Central memory CD8-positive, alpha-beta T cell (primary cell): ENCODE results near the gene TRAPPC3.
A peak's percentile ranks its signal among the peaks of the same experiment; 100 is the strongest.

ENCODE experiments used
- ATAC-seq: fragments of 150-1000 bp; cut with Tn5 transposase; replicated peaks from 2 replicates; pipeline ENCODE4 v1.10.0; 2022; ENCODE audit warnings: mild to moderate bottlenecking, moderate FRiP score, moderate number of reproducible peaks; ENCODE audit not compliant: poor library complexity, severe bottlenecking; ENCODE audit errors: extremely low read depth
- DNase-seq, 2 donors: peaks; one replicate each; pipeline ENCODE4 v3.0.0; 2021; ENCODE audit warnings: low spot score in 2 of 2
- H3K27ac Mint-ChIP-seq: one replicate; pipeline ENCODE4 v1.8.0; 2022; ENCODE audit warnings: low read depth, mild to moderate bottlenecking, moderate library complexity, mixed read lengths
- H3K27me3 Mint-ChIP-seq: one replicate; pipeline ENCODE4 v1.8.0; 2022; ENCODE audit warnings: mixed read lengths
- H3K36me3 Mint-ChIP-seq: one replicate; pipeline ENCODE4 v1.8.0; 2022; ENCODE audit warnings: mild to moderate bottlenecking, moderate library complexity, mixed read lengths; ENCODE audit not compliant: insufficient read depth
- H3K4me1 Mint-ChIP-seq: one replicate; pipeline ENCODE4 v1.8.0; 2022; ENCODE audit warnings: mixed read lengths
- H3K4me3 Mint-ChIP-seq: one replicate; pipeline ENCODE4 v1.8.0; 2022; ENCODE audit warnings: mild to moderate bottlenecking, moderate library complexity, mixed read lengths
- H3K9me3 Mint-ChIP-seq: one replicate; pipeline ENCODE4 v1.8.0; 2022; ENCODE audit warnings: mixed read lengths

TRAPPC3 gene

GRCh38 chr1:36175137-36176095, 26.1 kb upstream of the TRAPPC3 start:
- no peak for DNase-seq
- H3K36me3 Mint-ChIP-seq = peaks cover 67% of the 10 kb centered on the region

GRCh38 chr1:36174713-36175112, 25.4 kb upstream of the TRAPPC3 start:
- Mint-ChIP-seq H3K36me3 (peaks cover 65% of the 10 kb centered on the region), H3K9me3 (no peaks in the 10 kb centered on the region), H3K4me1 (peaks cover 19% of the 10 kb centered on the region), H3K27me3 (no peaks in the 10 kb centered on the region), H3K4me3 (no peak overlapping the region), H3K27ac (peak overlapping the region; percentile 38)
- ATAC-seq = no peak
- no peak for DNase-seq

More at GRCh38 chr1:36175137-36176095, 26.1 kb upstream of the TRAPPC3 start:
- no peak overlapping the region for H3K4me3 Mint-ChIP-seq
- H3K27me3 Mint-ChIP-seq = no peaks in the 10 kb centered on the region
- H3K27ac Mint-ChIP-seq = peak overlapping the region; percentile 38
- peaks cover 17% of the 10 kb centered on the region for H3K4me1 Mint-ChIP-seq
- peak; percentile 24 for ATAC-seq
- H3K9me3 Mint-ChIP-seq = no peaks in the 10 kb centered on the region

DNA sequence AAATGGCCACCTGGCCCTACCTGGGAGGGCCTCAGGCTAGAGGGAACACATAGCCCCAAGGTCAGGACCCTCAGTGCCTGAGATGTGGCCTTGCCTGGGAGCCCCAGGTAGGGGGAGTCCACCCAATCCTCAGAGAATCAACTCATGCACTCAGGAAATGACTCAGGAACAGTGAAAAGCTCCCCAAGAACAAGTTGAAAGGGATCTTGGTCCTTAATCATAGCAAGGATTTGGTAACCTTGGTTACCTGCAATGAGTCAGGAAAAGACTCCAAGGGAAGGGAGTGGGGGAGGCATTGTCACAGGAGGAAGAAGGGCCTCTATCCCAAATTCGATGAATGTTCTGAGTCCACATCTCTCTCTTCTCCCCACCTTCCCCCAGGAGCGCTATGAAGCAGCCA, 23.7 kb upstream of the TRAPPC3 start:
- Mint-ChIP-seq H3K36me3 (peaks cover 65% of the 10 kb centered on the region), H3K4me3 (no peak overlapping the region), H3K4me1 (peaks cover 27% of the 10 kb centered on the region), H3K27me3 (no peaks in the 10 kb centered on the region), H3K9me3 (no peaks in the 10 kb centered on the region), H3K27ac (no peak overlapping the region)
- DNase-seq = no peak
- no peak for ATAC-seq

DNA sequence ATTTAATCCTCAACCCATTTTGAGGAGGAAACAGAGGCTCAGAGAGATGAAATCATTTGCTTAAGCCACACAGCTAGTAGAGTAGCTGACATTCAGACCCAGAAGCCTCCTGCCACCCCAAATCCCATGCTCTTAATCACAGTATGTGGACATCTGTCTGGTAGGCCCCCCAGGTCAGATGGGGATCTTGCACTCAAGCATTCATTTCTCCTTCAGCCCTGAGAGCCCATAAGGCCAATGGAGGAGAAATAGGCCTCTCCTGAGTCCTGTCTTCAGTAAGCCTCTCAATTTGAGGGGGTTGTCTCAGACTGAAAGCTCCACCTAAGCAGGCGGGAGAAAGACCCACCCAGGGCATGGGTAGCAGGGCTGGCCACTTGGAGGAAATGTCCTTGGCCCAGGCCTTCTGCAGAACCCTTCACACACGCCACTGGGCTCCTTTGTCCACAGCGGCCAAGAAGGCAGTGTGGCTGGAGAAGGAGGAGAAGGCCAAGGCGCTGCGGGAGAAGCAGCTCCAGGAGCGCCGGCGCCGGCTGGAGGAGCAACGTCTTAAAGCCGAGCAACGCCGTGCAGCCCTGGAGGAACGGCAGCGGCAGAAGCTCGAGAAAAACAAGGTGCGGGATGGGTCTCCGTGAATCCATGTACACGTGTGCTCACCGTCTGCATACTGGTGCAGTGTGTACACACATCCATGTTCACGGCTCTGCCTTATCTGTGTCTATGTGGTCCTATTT, 22.9 kb upstream of the TRAPPC3 start:
- Mint-ChIP-seq H3K36me3 (peaks cover 67% of the 10 kb centered on the region), H3K27me3 (no peaks in the 10 kb centered on the region), H3K27ac (no peak overlapping the region), H3K4me1 (peaks cover 29% of the 10 kb centered on the region), H3K4me3 (no peak overlapping the region), H3K9me3 (no peaks in the 10 kb centered on the region)
- DNase-seq (no peak), ATAC-seq (no peak)

- DNase-seq (no peak), ATAC-seq (no peak)
- H3K4me1 Mint-ChIP-seq = peaks cover 43% of the 10 kb centered on the region
- H3K27ac Mint-ChIP-seq = peak overlapping the region; percentile 75
- H3K36me3 Mint-ChIP-seq = peaks cover 74% of the 10 kb centered on the region
- no peaks in the 10 kb centered on the region for H3K27me3 Mint-ChIP-seq
- no peaks in the 10 kb centered on the region for H3K9me3 Mint-ChIP-seq
- no peak overlapping the region for H3K4me3 Mint-ChIP-seq
Observed at GRCh38 chr1:36170643-36171412, 21.5 kb upstream of the TRAPPC3 start.

DNA sequence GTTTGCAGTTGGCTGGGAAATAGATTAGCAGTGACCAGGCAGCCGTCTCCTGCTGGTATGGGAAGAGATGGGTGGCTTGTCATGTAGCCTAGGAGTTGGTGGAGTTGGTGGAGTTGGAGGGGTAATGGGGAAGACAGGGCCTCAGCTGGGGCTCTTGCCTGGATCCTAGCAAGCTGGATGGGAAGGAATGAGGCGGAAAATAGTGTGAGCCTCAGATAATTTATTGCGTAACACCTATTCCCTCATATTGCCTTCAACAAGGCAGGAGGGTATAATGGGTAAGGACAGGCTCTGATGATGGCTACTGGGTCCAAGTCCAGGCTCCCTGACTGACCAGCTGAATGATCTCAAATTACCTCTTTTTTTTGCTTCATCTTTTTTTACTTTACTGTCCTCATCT, 19.2 kb upstream of the TRAPPC3 start:
- Mint-ChIP-seq H3K27ac (peak overlapping the region; percentile 67), H3K4me1 (peaks cover 47% of the 10 kb centered on the region), H3K4me3 (no peak overlapping the region), H3K27me3 (no peaks in the 10 kb centered on the region), H3K9me3 (no peaks in the 10 kb centered on the region), H3K36me3 (peaks cover 63% of the 10 kb centered on the region)
- ATAC-seq (no peak), DNase-seq (no peak)

- ATAC-seq = no peak
- DNase-seq = no peak
- no peaks in the 10 kb centered on the region for H3K9me3 Mint-ChIP-seq
- H3K27me3 Mint-ChIP-seq = no peaks in the 10 kb centered on the region
- no peak overlapping the region for H3K4me3 Mint-ChIP-seq
- H3K36me3 Mint-ChIP-seq = peaks cover 52% of the 10 kb centered on the region
- H3K27ac Mint-ChIP-seq = peak overlapping the region; percentile 83
- peaks cover 59% of the 10 kb centered on the region for H3K4me1 Mint-ChIP-seq
Observed at GRCh38 chr1:36166938-36167905, 17.9 kb upstream of the TRAPPC3 start.

DNA sequence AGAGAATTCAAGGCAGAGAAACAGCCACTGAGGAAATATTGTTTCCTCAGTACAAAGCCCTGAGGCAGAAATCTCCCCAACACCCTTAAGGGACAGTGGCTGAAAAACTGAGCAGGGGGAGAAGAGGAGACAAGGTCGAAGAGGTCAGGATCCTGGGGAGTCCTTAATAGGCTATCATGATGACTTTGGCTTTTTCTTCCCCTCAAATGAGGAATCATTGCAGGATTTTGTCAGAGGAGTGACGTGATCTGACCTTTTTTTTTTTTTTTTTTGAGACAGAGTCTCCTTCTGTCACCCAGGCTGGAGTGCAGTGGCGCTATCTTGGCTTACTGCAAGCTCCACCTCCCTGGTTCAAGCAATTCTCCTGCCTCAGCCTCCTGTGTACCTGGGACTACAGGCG, 16.9 kb upstream of the TRAPPC3 start:
- no peaks in the 10 kb centered on the region for H3K27me3 Mint-ChIP-seq
- H3K36me3 Mint-ChIP-seq = peaks cover 47% of the 10 kb centered on the region
- ATAC-seq (no peak), DNase-seq (no peak)
- peak overlapping the region; percentile 83 for H3K27ac Mint-ChIP-seq
- no peak overlapping the region for H3K4me3 Mint-ChIP-seq
- peaks cover 69% of the 10 kb centered on the region for H3K4me1 Mint-ChIP-seq
- H3K9me3 Mint-ChIP-seq = no peaks in the 10 kb centered on the region

- Mint-ChIP-seq H3K4me1 (peaks cover 70% of the 10 kb centered on the region), H3K36me3 (peaks cover 40% of the 10 kb centered on the region), H3K4me3 (no peak overlapping the region), H3K27ac (no peak overlapping the region), H3K27me3 (no peaks in the 10 kb centered on the region), H3K9me3 (no peaks in the 10 kb centered on the region)
- DNase-seq = no peak
- no peak for ATAC-seq
Observed at GRCh38 chr1:36165145-36165544, 15.9 kb upstream of the TRAPPC3 start.

DNA sequence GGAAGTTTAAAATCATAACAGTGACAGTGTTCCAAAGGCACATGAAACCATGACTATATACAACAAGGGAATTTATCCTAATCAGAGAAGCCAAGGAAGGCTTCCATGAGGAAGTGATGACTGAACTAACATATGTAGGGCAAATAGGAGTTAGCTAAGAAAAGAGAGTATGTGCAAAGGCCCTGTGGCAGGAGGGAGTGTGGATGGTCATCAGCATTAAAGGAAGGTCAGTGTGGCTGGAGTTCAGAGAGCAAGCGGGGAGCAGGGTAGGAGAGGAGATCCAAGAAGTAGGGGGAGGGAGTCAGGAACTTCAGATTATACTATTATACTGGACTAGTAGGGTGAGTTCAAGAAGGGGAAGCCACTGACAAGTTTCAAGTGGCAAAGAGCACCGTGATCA, 15.1 kb upstream of the TRAPPC3 start:
- Mint-ChIP-seq H3K27ac (peak overlapping the region; percentile 26), H3K4me3 (no peak overlapping the region), H3K36me3 (peaks cover 37% of the 10 kb centered on the region)

DNA sequence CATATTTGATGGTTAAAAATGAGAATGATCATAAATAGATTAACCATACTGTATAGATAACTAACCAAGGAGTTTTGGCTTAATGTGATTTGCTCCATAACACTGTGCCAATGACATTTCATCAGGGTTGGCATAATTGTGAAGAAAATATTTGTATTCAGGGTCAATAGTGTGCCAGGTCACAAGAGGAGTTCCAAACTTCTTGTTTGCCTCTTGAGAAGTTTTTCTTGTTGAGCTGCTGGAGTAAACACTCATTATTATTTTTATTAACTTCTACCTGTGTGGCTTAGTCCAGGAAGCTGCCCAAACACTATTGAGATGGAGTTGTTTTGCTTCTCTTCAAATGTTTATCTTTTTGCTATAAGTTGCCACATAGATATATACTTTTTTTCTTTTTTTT, 14.1 kb upstream of the TRAPPC3 start:
- H3K4me1 Mint-ChIP-seq = peaks cover 78% of the 10 kb centered on the region
- H3K27me3 Mint-ChIP-seq = no peaks in the 10 kb centered on the region
- H3K27ac Mint-ChIP-seq = no peak overlapping the region
- ATAC-seq (no peak), DNase-seq (no peak)
- H3K9me3 Mint-ChIP-seq = no peaks in the 10 kb centered on the region
- no peak overlapping the region for H3K4me3 Mint-ChIP-seq
- H3K36me3 Mint-ChIP-seq = peaks cover 28% of the 10 kb centered on the region

More for the DNA sequence above, 15.1 kb upstream of the TRAPPC3 start:
- H3K4me1 Mint-ChIP-seq = peaks cover 73% of the 10 kb centered on the region
- no peaks in the 10 kb centered on the region for H3K9me3 Mint-ChIP-seq
- DNase-seq (no peak), ATAC-seq (no peak)
- no peaks in the 10 kb centered on the region for H3K27me3 Mint-ChIP-seq
